ENCODE results near the gene ARHGEF16. TPM values are rescaled to one million over a fixed set of nuclear protein-coding genes. Genes with fewer than 3 reads are reported as not detected.

ARHGEF16 gene
- total RNA-seq, 1 experiment from 2014 or later: 25.1 TPM

DNA sequence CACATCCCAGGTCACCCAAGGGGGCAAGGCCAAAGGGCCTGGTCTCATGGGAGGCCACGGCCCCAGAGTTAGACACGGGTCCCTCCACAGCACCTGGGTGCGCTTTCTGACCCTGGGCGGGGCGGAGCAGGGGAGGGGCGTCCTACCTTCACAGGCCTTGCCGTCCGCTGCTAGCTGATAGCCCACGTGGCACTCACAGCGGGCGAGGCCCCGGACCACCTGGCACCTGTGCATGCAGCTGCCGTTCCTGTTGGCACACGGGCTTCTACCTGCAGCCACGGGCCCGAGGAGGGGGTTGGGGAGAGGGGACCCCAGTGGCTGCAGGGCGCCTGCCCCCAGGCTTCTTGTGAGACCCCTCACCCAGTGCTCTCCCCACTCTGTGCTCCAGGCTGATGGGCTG is 59.9 kb downstream of the ARHGEF16 start:
- Histone ChIP-seq H4K20me1 (ENCODE audit: insufficient read depth) (no peaks in the 10 kb centered on the region), H3K4me1 (replicated peaks; ENCODE audit: insufficient read depth) (no peaks in the 10 kb centered on the region; the same call in 1 of the 2 replicates), H3K4me2 (no peak overlapping the region), H3K4me3 (no peak overlapping the region), H3K79me2 (ENCODE audit: low read depth) (no peaks in the 10 kb centered on the region), H3K27me3 (ENCODE audit: insufficient read depth, low read depth) (no peaks in the 10 kb centered on the region), H3F3A (ENCODE audit: insufficient read depth, low read depth) (no peaks in the 10 kb centered on the region; the same call in 1 of the 2 replicates), H3K27ac (no peak overlapping the region), H3K36me3 (ENCODE audit: low read depth) (peaks cover 5% of the 10 kb centered on the region; the same call in 1 of the 2 replicates), H2AFZ (no peak overlapping the region), H3K9me3 (ENCODE audit: insufficient read depth, low read depth) (no peaks in the 10 kb centered on the region), H3K9me2 (ENCODE audit: insufficient read depth) (no peaks in the 10 kb centered on the region)
- ChIA-PET POLR2A (ENCODE audit: unreplicated experiment) (no interaction called here), CTCF (no interaction called here)
- BruUV-seq (replicated peaks): no TSS peak
- TF ChIP-seq EZH2 (IDR thresholded peaks at IDR 0.05; ENCODE audit: low read depth): no peak
- TF ChIP-seq, protein P1, sequence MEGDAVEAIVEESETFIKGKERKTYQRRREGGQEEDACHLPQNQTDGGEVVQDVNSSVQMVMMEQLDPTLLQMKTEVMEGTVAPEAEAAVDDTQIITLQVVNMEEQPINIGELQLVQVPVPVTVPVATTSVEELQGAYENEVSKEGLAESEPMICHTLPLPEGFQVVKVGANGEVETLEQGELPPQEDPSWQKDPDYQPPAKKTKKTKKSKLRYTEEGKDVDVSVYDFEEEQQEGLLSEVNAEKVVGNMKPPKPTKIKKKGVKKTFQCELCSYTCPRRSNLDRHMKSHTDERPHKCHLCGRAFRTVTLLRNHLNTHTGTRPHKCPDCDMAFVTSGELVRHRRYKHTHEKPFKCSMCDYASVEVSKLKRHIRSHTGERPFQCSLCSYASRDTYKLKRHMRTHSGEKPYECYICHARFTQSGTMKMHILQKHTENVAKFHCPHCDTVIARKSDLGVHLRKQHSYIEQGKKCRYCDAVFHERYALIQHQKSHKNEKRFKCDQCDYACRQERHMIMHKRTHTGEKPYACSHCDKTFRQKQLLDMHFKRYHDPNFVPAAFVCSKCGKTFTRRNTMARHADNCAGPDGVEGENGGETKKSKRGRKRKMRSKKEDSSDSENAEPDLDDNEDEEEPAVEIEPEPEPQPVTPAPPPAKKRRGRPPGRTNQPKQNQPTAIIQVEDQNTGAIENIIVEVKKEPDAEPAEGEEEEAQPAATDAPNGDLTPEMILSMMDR (conservative IDR thresholded peaks at IDR 0.05): no peak
- no peak for DNase-seq
- intact Hi-C loops (cut with micrococcal nuclease; ENCODE audit: unreplicated experiment): no loop called here

DNA sequence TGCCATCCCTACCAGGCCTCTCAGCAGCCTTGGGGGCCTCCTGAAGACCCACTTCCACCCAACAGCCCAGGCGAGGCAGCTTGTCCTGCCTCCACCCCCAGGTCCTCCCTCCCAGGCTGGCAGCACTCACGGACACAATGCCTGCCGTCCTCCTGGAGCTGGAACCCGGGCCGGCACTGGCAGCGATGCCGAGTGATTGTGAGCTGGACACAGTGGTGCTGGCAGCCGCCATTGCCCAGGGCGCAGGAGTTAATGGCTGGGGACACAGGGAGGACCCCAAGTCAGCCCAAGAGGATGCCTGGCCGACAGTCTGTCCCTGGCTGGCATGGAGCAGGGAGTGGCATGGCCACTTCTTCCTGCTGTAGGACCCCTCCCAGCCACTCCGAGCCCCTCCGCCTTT is 60.8 kb downstream of the ARHGEF16 start:
- intact Hi-C loops (cut with micrococcal nuclease; ENCODE audit: unreplicated experiment): no loop called here
- Histone ChIP-seq H3K79me2 (ENCODE audit: low read depth) (no peaks in the 10 kb centered on the region), H4K20me1 (ENCODE audit: insufficient read depth) (no peaks in the 10 kb centered on the region), H3K36me3 (ENCODE audit: low read depth) (peaks cover 5% of the 10 kb centered on the region; the same call in 1 of the 2 replicates), H3K9me3 (ENCODE audit: insufficient read depth, low read depth) (no peaks in the 10 kb centered on the region), H3K27me3 (ENCODE audit: insufficient read depth, low read depth) (no peaks in the 10 kb centered on the region), H3K27ac (no peak overlapping the region), H2AFZ (no peak overlapping the region), H3F3A (ENCODE audit: insufficient read depth, low read depth) (no peaks in the 10 kb centered on the region; the same call in 1 of the 2 replicates), H3K4me2 (no peak overlapping the region), H3K4me1 (replicated peaks; ENCODE audit: insufficient read depth) (no peaks in the 10 kb centered on the region), H3K9me2 (ENCODE audit: insufficient read depth) (no peaks in the 10 kb centered on the region), H3K4me3 (no peak overlapping the region)
- BruUV-seq (replicated peaks): no TSS peak
- ChIA-PET POLR2A (ENCODE audit: unreplicated experiment) (no interaction called here), CTCF (no interaction called here)
- no peak for TF ChIP-seq EZH2 (IDR thresholded peaks at IDR 0.05; ENCODE audit: low read depth)
- TF ChIP-seq, protein P1 (conservative IDR thresholded peaks at IDR 0.05): no peak
- no peak for DNase-seq

DNA sequence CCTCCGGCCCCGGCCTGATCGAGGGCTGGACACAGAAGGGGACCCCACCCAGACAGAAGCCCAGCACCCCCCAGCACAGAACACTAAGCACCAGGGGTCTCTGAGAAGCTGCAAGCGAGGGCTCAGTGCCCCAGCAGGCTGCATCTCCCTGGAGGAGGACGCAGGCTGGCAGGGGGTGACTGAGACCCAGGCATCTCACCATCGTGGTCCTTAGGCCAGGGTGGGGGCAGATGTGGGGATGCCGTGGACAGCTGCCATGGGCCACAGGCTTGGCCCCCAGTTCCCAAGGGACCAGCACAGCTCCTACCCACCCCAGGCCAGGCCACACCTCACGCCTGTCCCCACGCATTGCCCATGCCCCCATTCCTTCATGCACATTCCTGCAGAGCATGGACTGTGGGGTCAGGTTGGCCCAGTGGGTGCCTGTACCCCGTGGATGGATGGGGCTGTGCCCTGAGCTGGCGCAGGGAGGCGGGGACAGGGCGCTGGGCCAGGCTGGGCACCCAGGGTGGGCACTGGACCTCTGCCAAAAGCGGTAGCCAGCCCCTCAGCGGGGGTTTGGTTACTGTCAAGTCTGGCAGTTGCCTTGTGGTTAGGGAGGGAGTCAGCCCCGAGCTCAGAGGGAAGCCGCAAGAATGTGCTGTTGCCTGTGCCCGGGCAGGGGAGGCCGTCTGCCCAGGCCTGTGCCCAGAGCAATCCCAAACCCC is 61.5 kb downstream of the ARHGEF16 start:
- Histone ChIP-seq H3K27me3 (ENCODE audit: insufficient read depth, low read depth) (no peaks in the 10 kb centered on the region), H3F3A (ENCODE audit: insufficient read depth, low read depth) (no peaks in the 10 kb centered on the region; the same call in 1 of the 2 replicates), H3K9me2 (ENCODE audit: insufficient read depth) (no peaks in the 10 kb centered on the region), H3K36me3 (ENCODE audit: low read depth) (peaks cover 5% of the 10 kb centered on the region; the same call in 1 of the 2 replicates), H3K4me3 (no peak overlapping the region), H2AFZ (no peak overlapping the region), H4K20me1 (ENCODE audit: insufficient read depth) (no peaks in the 10 kb centered on the region), H3K4me2 (no peak overlapping the region), H3K4me1 (replicated peaks; ENCODE audit: insufficient read depth) (no peaks in the 10 kb centered on the region), H3K27ac (no peak overlapping the region), H3K79me2 (ENCODE audit: low read depth) (no peaks in the 10 kb centered on the region), H3K9me3 (ENCODE audit: insufficient read depth, low read depth) (no peaks in the 10 kb centered on the region)
- CTCF ChIA-PET: no interaction called here
- intact Hi-C loops (cut with micrococcal nuclease; ENCODE audit: unreplicated experiment): no loop called here
- TF ChIP-seq, protein P1 (conservative IDR thresholded peaks at IDR 0.05): no peak
- no peak for TF ChIP-seq EZH2 (IDR thresholded peaks at IDR 0.05; ENCODE audit: low read depth)
- no peak for DNase-seq
- POLR2A ChIA-PET (ENCODE audit: unreplicated experiment): interaction anchor here (0.5 kb wide), 1 partner anchor 1321 kb away, joined by 7 read pairs; no protein-coding TSS in a partner anchor
- no TSS peak for BruUV-seq (replicated peaks)

All from PC-9 (cell line).